CD4-positive, alpha-beta T cell treated with Interleukin-17A for 1 hour (primary cell): Measurements from ENCODE around the gene DNAJC15.

ENCODE experiments used
- DNase-seq: peaks from one replicate; pipeline ENCODE4 v3.0.0-alpha.2; 2020

DNAJC15 gene

DNA sequence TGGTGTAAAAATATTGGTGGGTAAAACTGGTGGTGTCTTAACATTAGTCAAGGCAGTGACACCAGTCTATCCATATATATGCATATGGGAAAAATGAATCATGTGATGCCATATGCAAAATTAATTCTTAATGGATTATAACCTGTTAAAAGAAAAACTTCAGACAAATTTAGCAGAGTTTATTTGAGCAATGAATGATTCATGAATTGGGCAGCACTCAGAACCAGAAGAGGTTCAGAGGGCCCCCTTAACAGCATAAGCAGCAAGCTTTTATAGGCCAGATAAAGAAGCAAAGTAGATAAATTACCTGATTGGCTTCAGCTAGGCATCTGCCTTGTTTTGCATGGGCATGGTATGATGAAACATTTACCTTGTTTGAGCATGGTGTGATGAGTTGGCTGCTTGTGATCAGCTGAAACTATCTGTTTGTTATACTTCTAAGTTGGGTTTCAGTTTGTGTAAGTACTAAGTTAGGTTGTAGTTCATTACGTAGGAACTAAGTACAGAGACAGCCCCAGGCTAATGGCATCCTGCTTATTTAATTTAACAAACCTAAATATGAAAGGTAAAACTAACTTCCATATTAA is 66.6 kb downstream of the DNAJC15 start:
- no peak for DNase-seq

DNA sequence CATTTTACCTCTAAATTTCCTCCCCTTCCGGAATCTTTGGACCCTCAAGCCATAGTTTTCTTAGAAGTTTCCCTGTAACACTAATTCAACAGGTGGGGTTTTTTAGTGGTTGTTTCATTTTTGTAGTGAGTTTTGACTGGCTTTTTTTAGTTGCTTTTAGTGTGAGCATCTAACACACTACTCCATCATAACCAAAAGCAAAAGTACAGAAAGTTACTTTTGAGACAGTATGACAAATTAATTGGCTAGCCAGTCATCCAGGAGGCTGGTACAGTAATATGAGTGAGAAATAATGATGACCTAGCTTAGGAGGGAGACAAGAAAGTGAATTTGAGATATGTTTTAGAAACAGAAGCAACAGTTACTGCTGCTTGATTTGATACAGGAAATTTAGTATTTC is 71.5 kb downstream of the DNAJC15 start:
- no peak for DNase-seq

DNA sequence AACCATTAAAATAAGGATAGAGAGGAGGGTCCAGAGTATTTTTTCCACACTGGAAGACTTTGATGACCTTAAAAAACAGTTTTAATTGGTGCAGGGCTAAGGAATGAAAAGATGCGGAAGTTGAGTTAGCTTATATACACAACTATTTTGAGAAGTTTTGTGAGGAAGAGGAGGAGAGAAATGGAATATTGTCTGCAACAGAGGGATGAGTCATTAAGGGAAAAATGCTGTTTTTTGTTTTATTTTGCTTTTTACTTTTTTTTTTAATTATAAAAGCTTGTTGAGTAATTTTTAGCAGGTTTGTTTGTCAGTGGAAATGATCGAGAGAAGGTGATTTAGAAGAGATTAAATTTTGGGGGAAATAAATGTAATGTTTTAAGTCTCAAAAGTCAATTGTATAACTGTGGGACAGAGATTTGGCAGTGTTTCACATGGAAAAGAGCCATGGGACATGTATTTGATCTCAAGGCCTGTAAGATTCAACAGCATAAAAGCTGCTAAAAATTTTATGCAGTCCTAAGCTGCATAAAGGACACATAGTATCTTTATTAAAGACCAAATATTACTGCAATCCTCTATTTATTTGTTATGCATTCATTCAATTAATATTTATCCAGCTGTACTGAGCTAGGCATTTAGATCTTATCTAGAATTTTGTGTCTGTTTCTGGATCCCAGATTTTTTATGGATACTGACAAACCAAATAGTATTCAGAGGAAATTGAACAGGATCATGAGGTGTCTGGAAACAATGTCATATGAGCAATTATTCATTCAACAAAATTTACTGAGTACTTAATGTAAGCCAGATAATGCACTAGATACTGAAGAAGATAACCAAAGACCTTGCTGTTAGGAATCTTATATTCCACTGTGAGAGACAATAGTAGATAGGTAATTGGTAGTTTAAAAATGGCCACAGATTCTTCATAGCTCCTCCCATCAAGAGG is 72.7 kb downstream of the DNAJC15 start:
- no peak for DNase-seq

GRCh38 chr13:43100667-43101066 is 77.3 kb downstream of the DNAJC15 start:
- no peak for DNase-seq

DNA sequence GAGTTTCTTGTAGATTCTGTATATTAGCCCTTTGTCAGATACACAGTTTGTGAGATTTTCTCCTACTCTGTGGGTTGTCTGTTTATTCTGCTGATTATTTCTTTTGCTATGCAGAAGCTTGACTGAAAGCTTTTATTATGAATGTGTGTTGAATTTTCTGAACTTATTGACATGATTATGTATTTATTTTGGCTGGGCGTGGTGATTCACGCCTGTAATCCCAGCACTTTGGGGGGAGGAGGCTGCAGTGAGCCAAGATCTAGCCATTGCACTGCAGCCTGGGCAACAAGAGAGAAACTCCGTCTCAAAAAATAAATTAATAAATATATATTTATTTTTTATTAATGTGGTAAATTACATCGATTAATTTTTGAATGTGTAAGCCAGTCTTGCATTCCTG is 78.9 kb downstream of the DNAJC15 start:
- DNase-seq, result no peak

DNA sequence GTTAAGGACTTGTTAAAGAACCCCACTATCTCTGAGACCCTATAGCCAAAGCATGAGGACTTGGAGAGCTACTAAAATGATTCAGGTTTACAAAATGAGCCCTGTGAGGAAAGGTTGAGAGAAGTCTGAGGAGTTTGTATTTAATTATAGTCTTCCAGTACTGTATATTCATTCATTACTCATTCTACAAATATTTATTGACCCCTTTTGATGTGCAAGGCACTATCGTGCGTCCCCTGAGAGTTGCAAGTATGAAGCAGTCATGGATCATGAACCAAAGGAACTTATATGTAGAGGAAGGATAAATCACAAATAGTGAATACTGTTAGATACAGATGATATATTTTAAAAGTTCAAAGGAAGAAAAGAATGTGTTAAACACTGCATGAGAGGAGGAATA is 84.4 kb downstream of the DNAJC15 start:
- DNase-seq, result no peak

DNA sequence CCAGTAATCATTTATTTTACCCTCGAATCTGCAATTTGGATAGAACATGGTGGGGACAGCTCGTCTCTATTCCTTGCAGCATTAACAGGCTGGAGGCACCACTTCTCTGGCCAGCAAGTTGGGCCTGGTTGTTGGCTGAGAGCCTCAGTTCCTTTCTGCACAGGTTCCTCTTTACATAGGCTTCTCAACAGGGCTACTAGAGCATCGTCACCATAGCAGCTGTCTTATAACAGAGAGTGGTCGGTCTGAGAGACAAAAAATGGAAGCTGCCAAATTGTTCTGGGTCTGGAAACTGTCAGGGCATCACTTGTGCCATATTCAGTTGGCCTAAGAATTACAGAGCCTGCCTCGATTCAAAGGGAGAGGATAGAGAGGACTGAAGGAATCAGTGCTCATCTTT is 86.7 kb downstream of the DNAJC15 start:
- no peak for DNase-seq

DNA sequence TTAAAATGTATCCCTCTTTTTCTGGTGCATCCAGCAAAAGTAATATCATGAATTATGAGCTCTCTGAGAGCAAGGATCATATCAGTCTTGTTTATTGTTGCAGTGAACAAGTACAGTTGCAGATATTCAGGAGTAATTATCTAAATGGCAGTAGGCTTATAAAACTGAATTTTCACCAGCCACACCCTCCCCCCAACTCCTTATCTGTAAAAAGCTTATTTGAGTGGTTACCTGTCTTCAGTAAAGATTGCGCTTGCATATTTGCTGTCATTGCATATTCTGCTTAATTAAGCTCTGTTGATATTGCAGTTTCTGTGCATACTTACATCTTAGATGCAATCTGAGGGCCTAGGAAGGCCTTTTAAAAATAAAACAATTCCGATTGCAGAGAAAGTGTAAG is 87.3 kb downstream of the DNAJC15 start:
- no peak for DNase-seq

GRCh38 chr13:43111559-43112400 is 88.4 kb downstream of the DNAJC15 start:
- DNase-seq, result no peak

GRCh38 chr13:43113603-43114002 is 90.2 kb downstream of the DNAJC15 start:
- no peak for DNase-seq

GRCh38 chr13:43114504-43114903 is 91.1 kb downstream of the DNAJC15 start:
- no peak for DNase-seq

GRCh38 chr13:43115141-43115540 is 91.8 kb downstream of the DNAJC15 start:
- DNase-seq, result no peak

- no peak for DNase-seq
Observed at GRCh38 chr13:43116242-43116641, 92.9 kb downstream of the DNAJC15 start.

- DNase-seq, result no peak
Observed at GRCh38 chr13:43118521-43118920, 95.1 kb downstream of the DNAJC15 start.

- DNase-seq, result no peak
Observed at GRCh38 chr13:43119206-43119605, 95.8 kb downstream of the DNAJC15 start.

DNA sequence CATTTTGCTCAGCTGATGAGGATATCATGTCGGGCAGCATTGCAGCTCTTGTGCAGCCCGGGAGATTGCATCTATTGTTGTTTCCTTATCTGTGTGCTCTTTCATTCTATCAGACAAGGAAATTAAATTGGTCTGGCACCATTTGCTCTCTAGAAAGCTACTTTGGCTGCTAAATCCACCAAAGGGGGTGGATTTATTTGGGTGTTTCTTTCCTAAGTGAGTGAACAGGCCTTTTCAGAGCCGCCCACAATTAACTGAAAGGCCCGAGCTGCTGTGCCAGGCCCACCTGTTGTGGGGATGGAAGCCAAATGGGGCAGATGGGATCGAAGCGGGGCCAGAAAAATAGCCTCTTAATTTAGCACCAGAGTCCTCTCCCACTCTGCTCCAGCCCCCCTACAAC is 99.4 kb downstream of the DNAJC15 start:
- no peak for DNase-seq

GRCh38 chr13:43123856-43124255 is 100.5 kb downstream of the DNAJC15 start:
- no peak for DNase-seq

- no peak for DNase-seq
Observed at GRCh38 chr13:43124490-43124889, 101.1 kb downstream of the DNAJC15 start.

- DNase-seq, result no peak
Observed at GRCh38 chr13:43126420-43126819, 103.0 kb downstream of the DNAJC15 start.

- DNase-seq, result no peak
Observed at GRCh38 chr13:43127103-43127798, 103.9 kb downstream of the DNAJC15 start.

- no peak for DNase-seq
Observed at GRCh38 chr13:43127827-43128226, 104.4 kb downstream of the DNAJC15 start.

DNA sequence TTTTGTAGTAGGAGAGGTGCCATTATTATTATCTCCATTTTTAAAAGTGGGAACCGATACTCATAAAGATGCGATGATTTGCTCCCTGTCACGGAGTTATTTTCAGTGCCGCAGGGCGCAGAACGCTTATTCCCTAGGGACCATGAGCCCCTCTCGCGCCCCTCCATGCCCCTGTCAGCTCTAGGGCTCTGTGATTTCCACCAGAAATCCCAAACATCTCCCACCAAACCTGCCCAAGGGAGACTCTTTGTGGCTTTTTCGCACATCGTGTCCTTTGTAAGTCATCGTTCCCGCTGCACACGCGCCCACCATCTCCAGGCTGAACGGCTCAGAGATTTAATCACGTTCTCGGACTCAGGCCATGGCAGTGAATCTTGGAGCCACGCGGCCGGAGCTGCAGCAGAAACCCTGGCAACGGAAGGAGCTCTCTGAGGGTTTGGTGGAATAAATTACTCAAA is 105.1 kb downstream of the DNAJC15 start:
- no peak for DNase-seq

DNA sequence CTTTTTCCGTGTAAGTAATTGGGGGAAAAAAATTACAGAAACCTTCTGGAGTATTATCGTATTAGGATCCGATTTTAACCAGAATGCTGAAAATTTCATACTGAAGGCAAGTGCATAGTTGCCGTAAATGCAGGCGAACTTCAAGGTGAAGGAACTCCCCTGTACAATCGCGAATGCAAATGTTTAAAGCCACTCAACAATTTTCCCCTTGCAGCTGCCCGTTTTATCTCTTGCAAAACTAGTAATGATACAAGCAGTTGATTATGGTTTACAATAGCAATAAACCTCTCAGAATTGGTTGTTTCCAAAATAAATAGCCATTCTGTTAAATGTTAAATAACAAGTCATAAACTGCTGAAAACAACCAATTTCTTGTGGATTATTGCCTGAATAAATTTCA is 105.7 kb downstream of the DNAJC15 start:
- DNase-seq, result no peak
